Endometrial microvascular endothelial cells (primary cell): ENCODE measurements around the gene MRNIP. TPM values are rescaled to one million over a fixed set of nuclear protein-coding genes. Genes with fewer than 3 reads are reported as not detected.
"Not testable (repeated sequence)": the region's sequence is repeated elsewhere in the genome, so short reads cannot be mapped to it uniquely, and the experiment has no call there.

Experiments used
- in situ Hi-C: cut with HindIII; loops from 2 replicates; pipeline ENCODE4 v1.10.0; 2017; ENCODE audit warnings: low sequenced_read_pairs, low pct_unique_long_range_greater_than_20kb; ENCODE audit errors: inconsistent ontology term
- total RNA-seq: library from RNA; depleted of rRNA; stranded (reverse); fragments of >200 nt; gene quantifications from one replicate; pipeline ENCODE4 v1.2.3, GENCODE V29; 2015; ENCODE audit errors: inconsistent ontology term

Gene MRNIP
- total RNA-seq, 1 donor from 2014 or later = 31.4 TPM

DNA sequence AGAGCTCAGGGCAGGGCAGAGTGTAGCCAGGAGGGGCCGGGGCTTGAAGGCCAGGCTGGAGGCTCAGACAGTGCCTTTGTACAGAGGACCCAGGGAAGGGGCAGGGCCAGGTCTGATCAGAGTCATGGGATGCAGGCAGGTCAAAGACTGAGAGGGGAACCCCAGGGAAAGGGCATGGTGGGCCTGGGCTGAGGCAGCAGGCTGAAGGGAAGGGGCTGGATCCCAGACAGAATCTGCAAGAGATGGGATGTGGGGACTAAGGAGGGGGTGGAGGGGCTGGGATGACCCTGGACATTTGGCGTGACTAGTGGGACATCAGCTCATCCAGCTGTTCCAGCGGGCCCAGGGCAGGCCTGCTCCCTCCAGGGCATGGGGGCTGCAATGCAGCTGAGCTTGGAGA is 15.5 kb upstream of the MRNIP start:
- in situ Hi-C loops = no loop called here

DNA sequence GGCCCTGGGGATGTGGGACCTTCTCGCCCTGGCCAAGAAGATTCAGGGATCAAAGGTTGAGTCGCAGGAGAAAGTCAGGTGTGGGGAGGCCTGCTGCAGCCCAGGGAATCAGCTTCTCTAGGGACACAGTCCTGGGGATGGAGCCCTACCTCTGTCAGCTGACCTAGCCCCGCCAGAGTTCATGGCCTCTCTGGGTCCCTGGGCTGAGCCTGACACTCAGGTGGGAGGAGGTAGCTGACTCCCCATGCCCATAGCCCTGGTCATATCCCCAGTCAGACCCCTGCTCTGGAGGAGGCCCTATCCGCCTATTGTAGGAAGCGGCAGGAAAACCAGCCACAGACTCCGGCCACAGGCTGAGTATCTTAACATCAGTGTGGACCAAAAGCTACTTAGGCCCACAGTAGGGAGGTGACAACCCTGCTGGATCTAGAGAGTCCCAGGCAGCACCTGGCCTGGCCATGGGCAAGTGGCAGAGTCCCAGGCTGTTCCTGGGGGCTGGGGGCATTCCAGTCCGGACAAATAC is 15.0 kb upstream of the MRNIP start:
- in situ Hi-C loops = no loop called here

DNA sequence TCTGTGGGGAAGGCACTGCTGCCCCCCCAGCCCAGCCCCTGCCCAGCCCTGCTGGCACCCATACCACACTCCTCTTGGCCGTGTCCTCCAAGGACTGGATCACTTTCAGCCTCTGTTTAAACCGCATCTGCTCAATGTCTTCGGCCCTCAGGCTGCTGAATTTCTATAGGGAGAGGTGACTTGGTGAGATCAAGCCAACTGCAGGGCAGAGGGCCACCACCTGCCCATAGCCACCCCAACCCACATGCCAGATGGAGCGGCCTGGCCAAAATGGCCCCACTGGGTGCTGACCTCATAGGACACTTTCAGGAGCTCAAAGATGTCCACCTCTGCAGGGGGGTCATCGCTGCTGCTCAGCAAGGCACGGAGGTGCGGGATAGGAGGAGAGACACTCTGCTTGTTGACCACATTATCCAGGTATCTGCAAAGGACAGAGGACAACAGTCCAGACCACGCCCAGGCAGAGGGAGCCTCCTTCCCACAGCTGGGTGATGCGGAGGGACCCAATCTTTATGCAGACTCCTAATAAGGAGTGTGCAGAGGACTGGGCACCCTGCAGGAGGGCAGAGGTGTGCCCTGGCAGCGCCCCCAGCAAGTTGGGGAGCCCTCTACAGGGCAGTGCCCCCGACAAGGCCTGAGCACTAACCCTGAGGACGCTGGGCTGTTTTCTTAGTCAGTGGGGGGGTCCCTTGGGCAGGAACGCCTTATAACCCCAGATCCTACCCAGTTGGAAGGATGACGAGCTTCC is 14.4 kb upstream of the MRNIP start:
- in situ Hi-C loops = no loop called here

DNA sequence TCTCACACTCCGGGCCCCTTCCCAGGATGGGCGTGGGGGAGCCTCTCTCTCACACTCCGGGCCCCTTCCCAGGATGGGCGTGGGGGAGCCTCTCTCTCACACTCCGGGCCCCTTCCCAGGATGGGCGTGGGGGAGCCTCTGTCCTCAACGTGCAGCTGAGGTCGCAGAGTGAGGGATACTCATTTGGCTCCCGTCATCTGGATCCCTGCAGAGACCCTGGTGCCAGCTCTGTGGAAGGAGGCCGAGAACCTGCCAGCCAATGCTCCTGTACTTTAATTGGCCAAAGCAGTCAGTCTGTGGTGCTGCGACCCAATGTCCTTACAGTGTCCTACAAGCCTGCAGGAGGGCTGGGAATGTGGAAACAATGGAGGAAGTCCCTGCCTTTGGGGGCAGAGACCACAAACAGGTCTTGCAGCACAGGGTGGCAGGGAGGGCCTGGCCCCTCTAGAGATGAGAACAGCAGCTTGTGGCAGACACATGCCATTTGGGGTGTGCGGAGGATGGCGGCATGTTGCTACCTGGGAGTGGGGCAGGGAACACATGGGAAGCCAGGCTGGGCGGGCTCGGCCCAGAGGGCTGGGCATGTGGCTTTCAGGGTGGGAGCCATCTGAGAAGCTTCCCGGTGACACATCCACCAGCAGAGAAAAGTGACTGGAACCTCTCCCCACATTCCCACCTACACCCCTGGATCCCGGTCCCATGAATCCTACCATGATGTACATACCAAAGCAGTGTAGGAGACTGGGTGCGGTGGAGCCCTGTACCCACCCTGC is 13.6 kb upstream of the MRNIP start:
- in situ Hi-C loops = no loop called here

DNA sequence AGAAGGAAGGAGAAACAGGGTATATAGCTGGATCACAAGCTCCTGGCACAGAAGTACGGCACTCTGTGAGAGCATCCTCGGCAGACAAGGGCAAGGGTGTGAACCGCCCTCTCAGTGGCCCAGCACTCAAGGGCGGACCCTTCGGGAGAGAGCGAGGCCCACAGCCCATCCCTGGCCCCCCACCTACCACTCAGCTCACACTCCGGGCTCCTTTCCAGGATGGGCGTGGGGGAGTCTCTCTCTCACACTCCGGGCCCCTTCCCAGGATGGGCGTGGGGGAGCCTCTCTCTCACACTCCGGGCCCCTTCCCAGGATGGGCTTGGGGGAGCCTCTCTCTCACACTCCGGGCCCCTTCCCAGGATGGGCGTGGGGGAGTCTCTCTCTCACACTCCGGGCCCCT is 12.9 kb upstream of the MRNIP start:
- in situ Hi-C loops = not testable (repeated sequence)

DNA sequence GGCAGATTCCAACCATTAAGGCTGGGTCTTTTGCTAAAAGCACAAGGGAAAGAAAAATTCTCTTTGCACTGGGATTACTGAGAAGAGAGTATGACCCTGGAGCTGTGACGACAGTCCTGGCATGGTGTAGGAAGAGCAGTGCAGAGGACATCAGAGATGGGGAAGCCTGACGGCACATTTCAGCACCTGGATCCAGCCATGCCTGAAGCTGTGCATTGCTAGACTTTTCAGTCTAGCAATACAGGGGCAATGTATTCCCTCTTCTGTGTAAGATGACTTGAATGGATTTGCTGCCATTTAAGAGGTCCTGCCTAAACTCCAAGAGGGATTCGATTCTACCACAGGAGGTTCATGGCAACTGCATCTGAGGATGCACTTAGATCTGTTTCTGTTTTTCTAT is 12.3 kb upstream of the MRNIP start:
- in situ Hi-C loops = no loop called here

DNA sequence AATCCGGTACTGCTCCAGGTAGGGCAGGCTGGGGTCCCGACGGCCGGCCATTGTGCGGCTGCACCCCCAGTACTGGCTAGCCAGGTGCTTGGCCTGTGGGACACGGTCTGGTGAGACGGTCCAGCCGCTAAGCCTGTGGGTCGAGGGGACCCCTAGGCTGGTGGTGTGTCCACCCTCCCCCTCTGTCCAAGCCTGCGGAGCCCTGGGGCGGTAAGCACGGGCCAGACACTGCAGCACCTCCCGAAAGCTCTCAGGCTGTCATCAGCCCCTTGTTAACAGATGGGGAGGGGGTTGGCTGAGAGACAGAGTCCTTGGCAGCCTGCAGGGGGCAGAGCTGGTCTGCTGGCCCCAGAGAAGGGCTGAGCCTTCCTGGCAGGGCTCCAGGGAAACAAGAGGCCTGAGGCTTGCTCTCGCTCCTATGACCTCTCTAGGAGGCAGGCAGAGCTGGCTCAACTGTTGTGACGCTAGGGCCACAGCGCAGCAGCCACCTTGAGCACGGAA is 11.8 kb upstream of the MRNIP start:
- in situ Hi-C loops = no loop called here

DNA sequence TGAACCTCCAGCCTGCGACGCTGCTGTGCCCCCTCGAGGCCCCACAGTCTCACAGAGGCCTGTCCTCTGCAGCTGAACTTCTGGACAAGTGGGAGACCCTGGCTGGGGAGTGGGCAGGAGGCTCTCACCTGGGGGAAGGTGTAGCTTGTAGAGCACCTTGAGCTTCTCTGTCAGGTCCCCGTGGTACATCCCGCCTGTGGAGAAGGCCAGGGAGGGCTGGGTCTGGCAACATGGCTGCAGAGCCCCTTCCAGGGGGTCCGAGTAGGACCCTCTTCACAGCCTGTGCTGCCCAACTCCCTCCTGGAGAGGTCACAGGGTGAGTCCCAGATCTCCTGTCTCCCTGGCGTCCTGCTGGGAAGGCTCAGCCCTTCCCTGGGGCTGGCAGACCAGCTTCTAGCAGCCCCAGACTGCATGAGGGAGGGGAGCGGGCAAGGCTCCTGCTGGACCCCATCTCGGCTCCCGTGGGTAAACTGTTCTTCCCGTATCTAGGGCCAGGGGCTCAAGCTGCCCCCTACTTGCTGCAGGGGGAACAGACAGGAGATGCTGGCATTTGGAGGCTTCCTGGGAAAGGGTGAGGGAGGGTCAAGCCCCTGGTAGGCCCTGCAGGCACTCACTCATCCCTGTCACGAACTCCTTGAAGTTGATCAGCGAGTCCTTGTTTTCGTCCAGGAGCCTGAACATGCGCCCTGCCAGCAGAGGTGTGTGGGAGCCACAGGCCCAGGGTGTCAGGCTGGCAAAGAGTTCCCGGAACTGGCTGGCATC is 11.2 kb upstream of the MRNIP start:
- in situ Hi-C loops = no loop called here

DNA sequence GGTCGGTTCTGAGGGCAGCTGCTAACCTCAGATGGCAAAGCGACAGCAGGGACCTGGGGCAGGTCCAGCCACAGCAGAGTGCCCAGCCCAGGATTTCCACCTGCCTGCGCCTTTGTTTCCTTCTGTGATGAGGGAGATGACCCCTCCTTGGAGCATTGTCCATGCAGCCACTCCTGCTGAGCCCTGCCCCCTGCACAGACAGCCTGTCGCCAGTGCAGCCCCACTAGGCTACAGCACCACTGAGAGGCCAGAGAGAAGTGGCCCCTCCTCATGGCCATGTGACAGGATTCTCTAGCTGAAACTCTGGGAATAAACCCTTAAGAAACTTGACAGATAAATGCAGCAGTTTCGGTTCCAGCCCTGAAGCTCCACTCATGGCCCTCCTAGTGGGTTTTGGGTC is 10.5 kb upstream of the MRNIP start:
- in situ Hi-C loops = no loop called here

DNA sequence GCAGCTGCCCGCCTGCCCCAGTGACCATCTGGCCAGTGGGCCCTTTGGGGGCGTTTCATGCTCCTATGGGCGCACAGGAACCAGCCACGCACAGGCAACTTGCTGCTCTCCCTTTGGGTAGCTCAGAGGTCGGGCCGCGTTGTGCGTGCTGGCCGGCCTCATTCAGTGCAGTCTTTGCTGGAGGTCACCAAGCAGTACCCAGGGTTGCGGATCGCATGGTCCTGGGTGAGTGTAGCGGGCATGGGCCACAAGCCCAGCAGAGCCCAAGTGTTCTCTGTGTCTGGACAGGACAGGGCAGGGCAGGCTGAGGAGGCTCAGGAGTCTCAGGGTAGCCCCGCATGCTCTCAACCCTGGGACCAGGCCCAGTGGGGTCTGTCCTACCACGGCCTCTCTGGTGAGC is 9.9 kb upstream of the MRNIP start:
- in situ Hi-C loops = no loop called here

DNA sequence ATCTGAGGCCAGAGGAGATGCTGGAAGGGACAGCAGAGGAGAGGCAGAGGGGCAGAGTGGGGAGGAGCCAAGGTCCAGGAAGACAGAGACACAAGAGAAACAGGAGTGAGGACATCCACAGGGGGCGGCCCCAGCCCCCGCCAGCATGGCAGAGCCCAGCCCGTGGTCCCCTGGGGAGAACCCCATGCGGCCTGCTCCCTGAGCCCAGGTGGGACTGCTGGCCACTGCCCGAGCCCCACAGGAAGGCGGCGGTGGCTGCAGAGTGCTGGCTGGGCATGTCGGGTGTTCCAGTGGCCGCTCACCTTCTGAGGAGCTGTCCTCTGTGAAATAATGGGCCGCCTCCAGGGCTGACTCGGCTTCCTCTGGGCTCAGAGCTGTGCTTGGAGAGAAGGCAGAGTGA is 8.9 kb upstream of the MRNIP start:
- in situ Hi-C loops = no loop called here

DNA sequence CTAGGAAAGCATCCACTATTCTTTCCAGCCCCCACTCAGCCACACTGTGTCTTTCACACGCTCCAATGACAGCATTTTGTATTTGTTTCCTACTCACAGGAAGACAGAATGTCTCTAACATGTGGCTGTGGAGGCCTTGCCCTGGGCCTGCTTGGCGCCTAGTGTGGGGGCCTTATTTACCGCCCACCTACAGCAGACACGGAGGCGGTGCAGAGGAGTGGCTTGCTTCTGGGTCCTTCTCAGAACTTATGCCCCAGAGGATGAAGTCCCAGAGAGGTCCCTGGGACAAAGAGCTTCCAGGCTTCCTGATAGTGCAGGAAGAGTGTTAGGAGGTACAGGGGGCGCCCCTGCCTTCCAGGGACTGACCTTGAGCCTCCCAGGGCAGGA is 8.5 kb upstream of the MRNIP start:
- in situ Hi-C loops = no loop called here

DNA sequence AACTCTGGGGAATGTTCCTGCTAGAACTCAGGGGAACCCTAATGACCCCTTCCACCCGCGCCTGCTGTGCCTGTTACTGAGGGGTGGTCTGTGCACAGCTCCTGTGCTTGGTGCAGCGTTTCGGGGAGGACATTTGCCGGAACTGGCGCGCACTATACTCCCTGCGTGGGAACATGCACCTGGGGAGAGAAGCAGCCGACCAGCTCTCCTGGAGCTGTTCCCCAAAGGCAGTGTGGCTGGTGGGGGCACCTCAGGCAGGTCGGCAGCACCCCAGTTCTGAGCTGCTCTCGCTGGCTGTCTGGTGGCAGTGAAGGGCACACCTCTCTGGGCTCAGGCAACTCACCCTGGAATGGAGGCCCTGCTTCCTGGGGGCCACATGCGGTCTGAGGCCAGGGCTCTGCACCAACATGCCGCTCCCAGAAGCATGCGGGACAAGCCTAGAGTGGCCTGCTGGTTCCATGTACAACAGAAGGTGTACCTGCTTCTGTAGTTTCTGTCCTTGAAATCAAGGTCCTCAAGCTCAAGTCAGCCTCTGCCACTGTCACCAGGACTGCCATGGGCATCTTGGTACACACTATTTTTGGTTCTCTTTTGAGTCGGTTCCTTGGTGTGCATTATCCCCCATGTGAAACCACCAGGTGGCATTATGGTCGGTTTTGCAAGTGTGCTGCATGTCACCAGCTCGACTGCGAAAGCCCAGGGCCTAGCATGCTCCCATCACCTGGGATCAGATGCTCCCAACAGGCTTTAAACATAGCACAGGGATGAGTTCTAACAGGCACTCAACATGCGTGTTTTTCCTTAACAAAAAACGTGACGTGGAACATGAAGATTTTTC is 7.8 kb upstream of the MRNIP start:
- in situ Hi-C loops = no loop called here

DNA sequence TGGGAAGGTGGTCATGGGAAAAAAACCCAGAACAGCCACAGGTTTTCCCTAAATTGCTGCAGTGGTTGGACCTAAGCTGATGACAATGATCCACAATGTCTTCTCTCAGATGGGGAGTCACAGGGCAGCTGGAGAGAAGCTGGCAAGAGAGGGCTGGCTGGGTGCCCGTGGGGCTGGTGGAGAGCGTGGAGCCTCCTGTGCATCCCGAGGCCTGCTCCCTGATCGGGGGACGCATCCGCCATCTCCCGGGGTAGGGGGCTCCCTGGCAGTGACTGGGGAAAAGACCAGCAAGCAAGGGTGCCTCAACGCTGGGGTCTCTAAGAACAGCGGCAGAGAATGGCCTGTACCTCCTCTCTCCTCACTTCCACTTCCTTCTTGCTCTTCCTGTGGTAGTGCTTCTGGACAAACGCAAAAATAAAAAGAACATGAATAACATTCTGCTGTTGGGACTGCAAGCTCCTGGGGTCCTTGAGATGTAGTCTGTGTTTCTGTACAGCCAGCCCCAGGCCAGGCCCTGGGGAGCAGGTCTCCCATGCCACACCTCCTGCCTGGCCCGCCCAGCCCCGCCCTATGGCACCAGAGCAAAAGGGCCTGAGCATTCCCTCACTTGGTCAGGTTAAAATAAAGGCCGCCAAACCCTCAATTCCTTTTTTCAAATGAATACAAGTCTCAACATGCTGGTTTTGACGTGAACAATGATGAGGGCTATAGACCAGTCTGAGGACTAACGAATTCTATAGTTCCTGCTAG is 7.0 kb upstream of the MRNIP start:
- in situ Hi-C loops = no loop called here

DNA sequence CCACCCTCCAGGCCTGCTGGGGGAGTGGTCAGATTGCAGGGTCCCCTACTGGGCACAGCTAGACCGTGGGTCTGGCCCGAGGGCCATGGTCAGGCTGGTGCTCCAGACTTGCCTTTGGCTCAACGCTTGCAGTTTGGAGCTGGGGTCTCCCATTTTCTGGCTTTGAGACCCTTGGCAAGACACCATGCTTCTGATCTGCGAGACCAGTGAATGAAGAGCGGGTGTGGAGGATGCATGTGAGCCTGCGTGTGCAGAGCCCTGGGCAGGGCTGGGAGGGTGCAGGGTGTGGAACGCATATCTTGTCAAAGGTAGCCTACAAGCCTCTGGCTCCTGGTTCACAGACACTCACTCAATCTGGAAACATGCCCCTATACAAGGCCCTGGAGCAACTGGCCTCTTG is 6.1 kb upstream of the MRNIP start:
- in situ Hi-C loops = no loop called here

DNA sequence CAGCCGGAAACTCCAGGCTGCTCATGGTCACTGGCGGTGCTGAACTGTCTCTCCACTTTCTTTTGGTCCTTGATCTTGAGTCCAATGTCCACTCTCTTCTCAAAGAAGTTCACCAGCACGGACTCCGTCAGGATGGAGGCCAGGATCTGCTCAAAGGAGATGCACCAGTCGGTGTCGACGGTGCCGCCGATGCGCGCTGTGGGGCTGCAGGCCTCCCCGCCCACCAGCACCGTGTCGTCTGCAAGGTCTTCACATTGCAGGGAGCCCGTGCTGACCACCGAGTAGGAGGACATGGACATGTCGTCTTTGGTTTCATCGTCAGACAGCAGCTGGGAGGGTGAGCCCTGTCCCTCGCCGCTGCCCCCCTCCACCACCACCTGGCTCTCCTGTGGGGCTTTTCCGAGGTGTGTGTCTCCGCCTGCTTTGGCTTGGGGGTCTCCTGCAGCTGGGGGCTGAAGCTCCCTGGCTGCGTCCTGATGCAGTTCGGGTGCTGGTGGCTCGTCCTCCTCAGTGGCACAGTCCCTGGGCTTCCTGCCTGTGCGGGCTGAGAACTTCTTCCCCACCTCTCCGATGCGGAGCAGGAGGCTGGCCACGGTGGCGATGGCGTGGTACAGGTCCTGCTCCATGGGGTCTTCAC is 5.0 kb upstream of the MRNIP start:
- in situ Hi-C loops = no loop called here

DNA sequence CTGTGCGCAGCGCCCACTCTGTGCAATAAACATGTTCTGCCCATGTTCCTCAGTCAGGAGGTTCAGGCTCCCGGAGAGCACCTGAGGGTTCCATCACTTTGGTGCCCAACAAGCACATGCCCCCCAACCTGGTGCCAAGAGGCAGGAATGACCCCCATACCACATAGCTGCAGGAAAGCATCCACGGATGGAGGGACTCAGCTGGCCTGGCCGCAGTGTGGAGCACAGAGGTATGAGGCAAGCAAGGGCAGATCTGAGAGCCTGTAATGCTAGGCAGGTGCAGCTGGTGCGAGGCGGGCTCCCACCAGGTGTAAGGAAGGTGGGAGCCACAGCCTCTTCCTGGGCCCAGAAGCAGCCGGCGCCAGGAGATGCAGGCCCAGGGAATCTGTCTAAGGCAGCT is 4.3 kb upstream of the MRNIP start:
- in situ Hi-C loops = no loop called here

DNA sequence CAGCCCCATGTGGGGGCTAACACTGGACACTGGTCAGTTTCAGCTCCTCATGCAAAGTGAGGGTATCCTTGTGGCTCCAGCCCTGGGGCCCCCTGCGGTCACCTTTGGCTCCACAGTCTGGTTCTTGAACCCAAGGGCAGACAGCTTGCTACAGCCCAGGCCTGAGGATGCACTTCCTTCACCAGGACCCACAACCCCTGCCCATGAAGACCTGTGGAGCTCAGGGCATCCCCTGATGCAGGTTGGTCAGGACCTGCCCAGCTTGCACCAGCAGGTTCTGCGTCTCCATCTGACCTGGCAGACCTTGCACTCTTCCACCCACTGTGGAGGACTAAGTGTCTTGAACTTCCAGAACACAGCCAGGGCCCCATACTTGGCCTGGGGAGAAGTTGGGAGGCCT is 3.7 kb upstream of the MRNIP start:
- in situ Hi-C loops = no loop called here
